H9 (cell line): ENCODE results near the gene MRTFA. TPM values are rescaled to one million over a fixed set of nuclear protein-coding genes. Genes with fewer than 3 reads are reported as not detected.

ENCODE experiments used
- DNase-seq: peaks from one replicate; pipeline ENCODE4 v3.0.0-alpha.2; 2017
- H2AFZ ChIP-seq: one replicate; pipeline ENCODE4 v1.6.1; 2013; ENCODE audit warnings: mild to moderate bottlenecking, low read length, control low read depth, moderate library complexity
- H2AK5ac ChIP-seq: 2 replicates; pipeline ENCODE4 v1.6.1; 2013; ENCODE audit warnings: low read length, control low read depth, mixed read lengths; ENCODE audit not compliant: insufficient read length
- H2BK120ac ChIP-seq: one replicate; pipeline ENCODE4 v1.6.1; 2013; ENCODE audit warnings: low read depth, mild to moderate bottlenecking, low read length, control low read depth, inconsistent platforms; ENCODE audit not compliant: poor library complexity, severe bottlenecking
- H2BK12ac ChIP-seq: 2 replicates; pipeline ENCODE4 v1.6.1; 2013; ENCODE audit warnings: low read length, control low read depth, mixed read lengths, low read depth; ENCODE audit not compliant: insufficient read length
- H2BK15ac ChIP-seq: 2 replicates; pipeline ENCODE4 v1.6.1; 2013; ENCODE audit warnings: low read depth, low read length, control low read depth
- H2BK20ac ChIP-seq: one replicate; pipeline ENCODE4 v1.6.1; 2013; ENCODE audit warnings: low read depth, mild to moderate bottlenecking, low read length, control low read depth, inconsistent platforms; ENCODE audit not compliant: poor library complexity, severe bottlenecking
- H2BK5ac ChIP-seq: 2 replicates; pipeline ENCODE4 v1.6.1; 2013; ENCODE audit warnings: low read length, control low read depth, mixed read lengths; ENCODE audit not compliant: insufficient read length
- H3K14ac ChIP-seq: 2 replicates; pipeline ENCODE4 v1.6.1; 2013; ENCODE audit warnings: low read length, control low read depth; ENCODE audit not compliant: insufficient read depth
- H3K18ac ChIP-seq: 2 replicates; pipeline ENCODE4 v1.6.1; 2013; ENCODE audit warnings: low read depth, mild to moderate bottlenecking, mixed read lengths, low read length, control low read depth; ENCODE audit not compliant: insufficient read length
- H3K23ac ChIP-seq: 2 replicates; pipeline ENCODE4 v1.6.1; 2013; ENCODE audit warnings: low read length, control low read depth, mixed read lengths, low read depth; ENCODE audit not compliant: insufficient read length
- H3K23me2 ChIP-seq: 2 replicates; pipeline ENCODE4 v1.6.1; 2013; ENCODE audit warnings: low read depth, mild to moderate bottlenecking, mixed read lengths, low read length, control low read depth; ENCODE audit not compliant: insufficient read length, poor library complexity, severe bottlenecking
- H3K27ac ChIP-seq: 2 replicates; pipeline ENCODE4 v1.5.1; 2013; ENCODE audit warnings: low read length, control low read depth, mixed read lengths, low read depth; ENCODE audit not compliant: insufficient read length
- H3K27me3 ChIP-seq: 2 replicates; pipeline ENCODE4 v1.6.1; 2013; ENCODE audit warnings: low read length, control low read depth, inconsistent platforms; ENCODE audit not compliant: insufficient read depth
- H3K4ac ChIP-seq: 2 replicates; pipeline ENCODE4 v1.6.1; 2013; ENCODE audit warnings: low read depth, mild to moderate bottlenecking, control low read depth, inconsistent platforms, low read length, moderate library complexity
- H3K4me1 ChIP-seq: 2 replicates; pipeline ENCODE4 v1.6.1; 2013; ENCODE audit warnings: low read length, control low read depth, inconsistent platforms; ENCODE audit not compliant: insufficient read depth
- H3K4me2 ChIP-seq: 2 replicates; pipeline ENCODE4 v1.6.1; 2013; ENCODE audit warnings: low read length, control low read depth, mixed read lengths; ENCODE audit not compliant: insufficient read length, insufficient read depth
- H3K56ac ChIP-seq: 2 replicates; pipeline ENCODE4 v1.6.1; 2013; ENCODE audit warnings: low read depth, mild to moderate bottlenecking, mixed read lengths, low read length, control low read depth; ENCODE audit not compliant: insufficient read length
- H3K79me1 ChIP-seq: 2 replicates; pipeline ENCODE4 v1.6.1; 2013; ENCODE audit warnings: low read depth, mild to moderate bottlenecking, moderate library complexity, low read length, control low read depth, inconsistent platforms; ENCODE audit not compliant: insufficient read depth, poor library complexity, severe bottlenecking
- H3K79me2 ChIP-seq: 2 replicates; pipeline ENCODE4 v1.6.1; 2013; ENCODE audit warnings: low read length, control low read depth, inconsistent platforms; ENCODE audit not compliant: insufficient read depth
- H3K9ac ChIP-seq: 2 replicates; pipeline ENCODE4 v1.6.1; 2013; ENCODE audit warnings: low read length, control low read depth, mixed read lengths; ENCODE audit not compliant: insufficient read length; ENCODE audit errors: extremely low read depth
- H3K9me3 ChIP-seq: one replicate; pipeline ENCODE4 v1.6.1; 2013; ENCODE audit warnings: low read depth, low read length, inconsistent platforms; ENCODE audit not compliant: control insufficient read depth
- H3T11ph ChIP-seq: one replicate; pipeline ENCODE4 v1.6.1; 2013; ENCODE audit warnings: mild to moderate bottlenecking, low read length, control low read depth, inconsistent platforms
- H4K20me1 ChIP-seq: one replicate; pipeline ENCODE4 v1.6.1; 2013; ENCODE audit not compliant: control insufficient read depth, insufficient read length, insufficient read depth
- H4K5ac ChIP-seq: 2 replicates; pipeline ENCODE4 v1.6.1; 2013; ENCODE audit warnings: low read depth, mild to moderate bottlenecking, mixed read lengths, low read length, control low read depth; ENCODE audit not compliant: insufficient read length
- H4K8ac ChIP-seq: replicated peaks from 2 replicates; pipeline ENCODE4 v1.6.1; 2013; ENCODE audit warnings: low read length, control low read depth, mixed read lengths, low read depth; ENCODE audit not compliant: insufficient read length
- H4K91ac ChIP-seq: 2 replicates; pipeline ENCODE4 v1.6.1; 2013; ENCODE audit warnings: low read depth, mild to moderate bottlenecking, moderate library complexity, mixed read lengths, low read length, control low read depth; ENCODE audit not compliant: insufficient read length
- H3K27ac Mint-ChIP-seq, 3 experiments: 2 replicates in 2 of 3; 3 replicates in 1 of 3; pipeline ENCODE4 v1.8.0; 2020 to 2021; ENCODE audit warnings: mixed read lengths in 3 of 3, mild to moderate bottlenecking in 1 of 3, moderate library complexity in 1 of 3
- H3K27me3 Mint-ChIP-seq: 2 replicates; pipeline ENCODE4 v1.8.0; 2021; ENCODE audit warnings: low read depth, mild to moderate bottlenecking, moderate library complexity, mixed read lengths
- H3K36me3 Mint-ChIP-seq, 3 experiments: 2 replicates in 2 of 3; 3 replicates in 1 of 3; pipeline ENCODE4 v1.8.0; 2020 to 2021; ENCODE audit warnings: low read depth in 3 of 3, mixed read lengths in 3 of 3; ENCODE audit not compliant: insufficient read depth in 1 of 3
- H3K4me1 Mint-ChIP-seq, 2 experiments: 2 replicates each; pipeline ENCODE4 v1.8.0; 2020; ENCODE audit warnings: mixed read lengths in 2 of 2
- H3K4me3 Mint-ChIP-seq, 2 experiments: 2 replicates in 1 of 2; 3 replicates in 1 of 2; pipeline ENCODE4 v1.8.0; 2020 to 2021; ENCODE audit warnings: mild to moderate bottlenecking in 2 of 2, mixed read lengths in 2 of 2, moderate library complexity in 1 of 2
- H3K9me3 Mint-ChIP-seq, 2 experiments: 2 replicates in 1 of 2; 3 replicates in 1 of 2; pipeline ENCODE4 v1.8.0; 2020; ENCODE audit warnings: mild to moderate bottlenecking in 2 of 2, mixed read lengths in 2 of 2, moderate library complexity in 1 of 2
- CTCF ChIP-seq: fragments of 200-600 bp; sonication (generic); conservative IDR thresholded peaks from 3 replicates; pipeline ENCODE4 v1.8.0; 2021; ENCODE audit warnings: antibody characterized with exemption, mild to moderate bottlenecking
- WGBS: extraction: QIAGEN DNeasy Blood & Tissue Kit; methylation state at CpG from one replicate; pipeline ENCODE4 v1.1.7; 2013; ENCODE audit warnings: missing lambda C conversion rate, low lambda C conversion rate, mixed read lengths; ENCODE audit not compliant: insufficient read length; ENCODE audit errors: extremely low coverage; 5-methylcytosine and 5-hydroxymethylcytosine counted together
- total RNA-seq: library from RNA; stranded (reverse); gene quantifications from 2 replicates; pipeline ENCODE4 v1.2.1, GENCODE V29; 2021

The MRTFA gene
- total RNA-seq, 1 experiment from 2014 or later: 38.1 TPM

- no CpG with 5 or more reads among the region's 15 CpGs for WGBS
- Histone ChIP-seq H4K8ac (no peak overlapping the region), H3T11ph (no peak overlapping the region), H3K23me2 (peaks cover 7% of the 10 kb centered on the region), H4K20me1 (no peaks in the 10 kb centered on the region), H3K4me2 (no peak overlapping the region), H3K18ac (no peak overlapping the region), H3K4me1 (peaks cover 11% of the 10 kb centered on the region), H3K14ac (no peak overlapping the region), H3K79me2 (no peaks in the 10 kb centered on the region), H2AFZ (no peak overlapping the region), H3K79me1 (no peaks in the 10 kb centered on the region), H4K91ac (no peak overlapping the region), H2AK5ac (no peak overlapping the region), H4K5ac (no peak overlapping the region), H2BK12ac (no peak overlapping the region), H3K4ac (no peak overlapping the region), H3K27me3 (no peaks in the 10 kb centered on the region), H2BK20ac (no peak overlapping the region), H3K9me3 (no peaks in the 10 kb centered on the region), H2BK120ac (no peak overlapping the region), H2BK5ac (no peak overlapping the region), H2BK15ac (no peak overlapping the region), H3K9ac (no peak overlapping the region), H3K27ac (no peak overlapping the region), H3K56ac (no peak overlapping the region), H3K23ac (no peak overlapping the region)
- no peaks in the 10 kb centered on the region for H3K9me3 Mint-ChIP-seq
- H3K36me3 Mint-ChIP-seq: peaks cover 0 to 10% (median 6%) of the 10 kb centered on the region in 3 experiments; a peak in 4 of 7 replicates
- H3K4me3 Mint-ChIP-seq: no peak overlapping the region
- no peak overlapping the region for H3K27ac Mint-ChIP-seq
- no peak; the same call in 2 of the 3 replicates for TF ChIP-seq CTCF
- no peak for DNase-seq
- H3K4me1 Mint-ChIP-seq: peaks cover 60 to 65% of the 10 kb centered on the region in 2 experiments
- peaks cover 4% of the 10 kb centered on the region; the same call in 1 of the 2 replicates for H3K27me3 Mint-ChIP-seq
Observed at GRCh38 chr22:40680819-40681183, 44.3 kb upstream of the MRTFA start.
